Endothelial cell of umbilical vein (primary cell): ENCODE results near the gene SDCCAG8. TPM values are rescaled to one million over a fixed set of nuclear protein-coding genes. Genes with fewer than 3 reads are reported as not detected.
A peak's percentile ranks its signal among the peaks of the same experiment; 100 is the strongest.

Experiments used
- BruUV-seq: library from RNA; stranded (reverse); fragments of 400-500 nt; replicated peaks from 2 replicates; lab custom pipeline; 2021; lab: Mats Ljungman, UMichigan
- CTCF ChIA-PET: fragments of 300-600, 350-600 bp; sonication (Branson Sonifier 250); formaldehyde crosslinking; loops from one replicate; lab custom pipeline; 2021; ENCODE audit warnings: antibody characterized with exemption, inconsistent platforms; lab: Charles Lee
- POLR2A ChIA-PET: fragments of 300-600, 350-600 bp; sonication (Branson Sonifier 250); formaldehyde crosslinking; loops from one replicate; lab custom pipeline; 2021; ENCODE audit warnings: antibody characterized with exemption, inconsistent platforms; lab: Charles Lee
- DNase-seq: peaks from one replicate; pipeline ENCODE4 v3.0.0-alpha.2; 2011; ENCODE audit warnings: low read depth, low spot score
- FAIRE-seq: peaks from 2 replicates; lab custom pipeline; 2011; peaks lifted over from hg19 to GRCh38; lab: Jason Lieb, UNC
- H2AFZ ChIP-seq: 2 replicates; pipeline ENCODE4 v1.6.0; 2012; ENCODE audit warnings: low read depth, low read length, control low read depth, inconsistent platforms
- H3K27ac ChIP-seq: 2 replicates; pipeline ENCODE4 v1.5.1; 2011; ENCODE audit warnings: low read depth, mild to moderate bottlenecking, control low read depth, low read length, moderate library complexity; ENCODE audit not compliant: insufficient read depth
- H3K27me3 ChIP-seq, 2 experiments: 2 replicates each; pipeline versions ENCODE4 v1.6.0 to v1.6.1; 2011; ENCODE audit warnings: low read length in 2 of 2, mixed read lengths in 1 of 2; ENCODE audit not compliant: control insufficient read depth in 2 of 2, insufficient read depth in 2 of 2
- H3K36me3 ChIP-seq, 2 experiments: 2 replicates in 1 of 2; 3 replicates in 1 of 2; pipeline ENCODE4 v1.5.1; 2011; ENCODE audit warnings: low read length in 2 of 2, mild to moderate bottlenecking in 1 of 2, moderate library complexity in 1 of 2; ENCODE audit not compliant: control insufficient read depth in 2 of 2, insufficient read depth in 2 of 2; ENCODE audit errors: extremely low read depth in 1 of 2
- H3K4me1 ChIP-seq: 3 replicates; pipeline ENCODE4 v1.5.1; 2011; ENCODE audit warnings: mild to moderate bottlenecking, low read length; ENCODE audit not compliant: control insufficient read depth, insufficient read depth; ENCODE audit errors: extremely low read depth
- H3K4me2 ChIP-seq: 2 replicates; pipeline ENCODE4 v1.6.1; 2011; ENCODE audit warnings: low read length, control low read depth, mixed read lengths; ENCODE audit not compliant: insufficient read depth
- H3K4me3 ChIP-seq, 3 experiments: fragments of 200-600 bp in 1 of 3; sonication (generic), shearing (Covaris generic) in 1 of 3; replicated peaks in 1 of 3; 2 replicates each; pipeline ENCODE4 v1.5.1; 2011 to 2016; ENCODE audit warnings: control low read depth in 3 of 3, low read length in 3 of 3, mild to moderate bottlenecking in 2 of 3, inconsistent platforms in 1 of 3, low read depth in 1 of 3, moderate library complexity in 1 of 3; ENCODE audit not compliant: insufficient read depth in 1 of 3
- H3K79me2 ChIP-seq: 2 replicates; pipeline ENCODE4 v1.6.0; 2012; ENCODE audit warnings: low read length, inconsistent platforms; ENCODE audit not compliant: control insufficient read depth, insufficient read depth
- H3K9ac ChIP-seq: replicated peaks from 2 replicates; pipeline ENCODE3; 2011; ENCODE audit warnings: low read length, control low read depth; ENCODE audit not compliant: insufficient read depth; ENCODE audit errors: extremely low read depth
- H3K9me1 ChIP-seq: replicated peaks from 3 replicates; pipeline ENCODE4 v1.6.0; 2011; ENCODE audit warnings: mild to moderate bottlenecking, low read length; ENCODE audit not compliant: control insufficient read depth, insufficient read depth; ENCODE audit errors: extremely low read depth
- H3K9me3 ChIP-seq: replicated peaks from 2 replicates; pipeline ENCODE4 v1.5.1; 2012; ENCODE audit warnings: low read length, inconsistent platforms; ENCODE audit not compliant: control insufficient read depth, insufficient read depth
- H4K20me1 ChIP-seq: replicated peaks from 2 replicates; pipeline ENCODE3; 2011; ENCODE audit warnings: mild to moderate bottlenecking, low read length; ENCODE audit not compliant: control insufficient read depth, insufficient read depth; ENCODE audit errors: extremely low read depth
- CTCF ChIP-seq, 2 donors: IDR thresholded peaks; 1 replicate in 1 of 2; 2 replicates in 1 of 2; pipeline ENCODE4 v1.5.1; 2011; ENCODE audit warnings: low read length in 2 of 2, mild to moderate bottlenecking in 2 of 2, moderate library complexity in 2 of 2, control low read depth in 1 of 2, inconsistent platforms in 1 of 2, low read depth in 1 of 2; ENCODE audit not compliant: insufficient read depth in 1 of 2; ENCODE audit errors: extremely low read depth in 1 of 2
- EZH2 ChIP-seq: IDR thresholded peaks from 2 replicates; pipeline ENCODE4 v1.6.1; 2012; ENCODE audit warnings: borderline replicate concordance, low read depth, mild to moderate bottlenecking, moderate library complexity, low read length, inconsistent platforms; ENCODE audit not compliant: severe bottlenecking
- FOS ChIP-seq: IDR thresholded peaks from 2 replicates; pipeline ENCODE4 v1.6.1; 2011; ENCODE audit warnings: mild to moderate bottlenecking, low read length, moderate library complexity, borderline replicate concordance; ENCODE audit not compliant: insufficient read depth
- GATA2 ChIP-seq: IDR thresholded peaks from 2 replicates; pipeline ENCODE4 v1.7.0; 2011; ENCODE audit warnings: low read depth, mild to moderate bottlenecking, moderate library complexity, mixed read lengths, low read length; ENCODE audit not compliant: insufficient read length, insufficient read depth
- JUN ChIP-seq: IDR thresholded peaks from 2 replicates; pipeline ENCODE4 v1.6.1; 2011; ENCODE audit warnings: borderline replicate concordance, low read depth; ENCODE audit not compliant: insufficient read length, insufficient read depth
- POLR2A ChIP-seq: IDR thresholded peaks from 2 replicates; pipeline ENCODE4 v1.6.1; 2012; ENCODE audit warnings: low read depth, mild to moderate bottlenecking, control low read depth, low read length
- POLR2AphosphoS5 ChIP-seq: IDR thresholded peaks from 2 replicates; pipeline ENCODE4 v1.6.1; 2012; ENCODE audit warnings: low read depth, mild to moderate bottlenecking, control low read depth, low read length, moderate library complexity; ENCODE audit not compliant: insufficient read depth
- dilution Hi-C: fragments of 300-500 bp; cut with MboI; formaldehyde crosslinking; loops from one replicate; pipeline ENCODE4 v1.15.0; 2019; ENCODE audit warnings: low sequenced_read_pairs; ENCODE audit not compliant: extremely low pct_ligation_motif_present
- intact Hi-C: fragments of 100-400 bp; cut with micrococcal nuclease; formaldehyde crosslinking; loops from one replicate; pipeline ENCODE4 v1.10.0; 2022
- polyA plus RNA-seq, 4 experiments: library from polyadenylated mRNA; depleted of rRNA in 3 of 4; stranded (reverse) in 3 of 4; unstranded in 1 of 4; fragments of >200 nt; gene quantifications; 2 replicates each; pipeline versions ENCODE4 v1.2.1 to v1.2.3, GENCODE V29; 2011 to 2012; ENCODE audit warnings: missing spikeins in 1 of 4
- total RNA-seq: library from RNA; stranded (reverse); gene quantifications from 2 replicates; pipeline ENCODE4 v1.2.3, GENCODE V29; 2021
- TF ChIP-seq, protein P1 (sequence below): IDR thresholded peaks from 2 replicates; pipeline ENCODE4 v1.6.1; 2011; ENCODE audit not compliant: insufficient read depth, insufficient read length

The SDCCAG8 gene
- total and polyA plus RNA-seq, 2 donors (not counting 3 experiments of a cell fraction or from before 2014, with no cell fraction given): 14.6 to 25.7 TPM

GRCh38 chr1:243229526-243229925 is 26.3 kb upstream of the SDCCAG8 start:
- intact Hi-C loops (no loop called here), dilution Hi-C loops (no loop called here)
- DNase-seq: no peak
- Histone ChIP-seq H3K27me3 (no peaks in the 10 kb centered on the region), H2AFZ (no peak overlapping the region), H3K9me3 (peaks cover 7% of the 10 kb centered on the region), H4K20me1 (peaks cover 24% of the 10 kb centered on the region), H3K4me2 (no peak overlapping the region), H3K4me3 (no peak overlapping the region), H3K27ac (no peak overlapping the region), H3K4me1 (peaks cover 4% of the 10 kb centered on the region), H3K9me1 (no peaks in the 10 kb centered on the region), H3K36me3 (no peaks in the 10 kb centered on the region), H3K79me2 (peaks cover 97% of the 10 kb centered on the region), H3K9ac (no peak overlapping the region)
- no peak for TF ChIP-seq JUN
- TF ChIP-seq, protein P1, sequence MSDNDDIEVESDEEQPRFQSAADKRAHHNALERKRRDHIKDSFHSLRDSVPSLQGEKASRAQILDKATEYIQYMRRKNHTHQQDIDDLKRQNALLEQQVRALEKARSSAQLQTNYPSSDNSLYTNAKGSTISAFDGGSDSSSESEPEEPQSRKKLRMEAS: no peak
- no peak for TF ChIP-seq EZH2
- TF ChIP-seq CTCF (IDR thresholded peaks at IDR 0.05; ENCODE audit: extremely low read depth in 1 of 2, insufficient read depth in 1 of 2, low read depth in 1 of 2, low read length in 2 of 2): no peak
- no peak for TF ChIP-seq FOS
- no TSS peak for BruUV-seq
- ChIA-PET CTCF (interaction anchor here (1.0 kb wide), 1 partner anchor 25 kb away, joined by 3 read pairs; no protein-coding TSS in a partner anchor), POLR2A (interaction anchor here (0.6 kb wide), 1 partner anchor 17 kb away, joined by 3 read pairs; no protein-coding TSS in a partner anchor)
- no peak for FAIRE-seq

- Histone ChIP-seq H3K9ac (no peak overlapping the region), H4K20me1 (peaks cover 28% of the 10 kb centered on the region), H2AFZ (no peak overlapping the region), H3K9me1 (no peaks in the 10 kb centered on the region), H3K36me3 (no peaks in the 10 kb centered on the region), H3K9me3 (peaks cover 7% of the 10 kb centered on the region), H3K27ac (no peak overlapping the region), H3K4me2 (no peak overlapping the region), H3K4me1 (peaks cover 17% of the 10 kb centered on the region), H3K27me3 (no peaks in the 10 kb centered on the region), H3K4me3 (no peak overlapping the region), H3K79me2 (peaks cover 98% of the 10 kb centered on the region)
- BruUV-seq: no TSS peak
- dilution Hi-C loops (no loop called here), intact Hi-C loops (no loop called here)
- POLR2A ChIA-PET: no interaction called here
- DNase-seq (peak; percentile 33), FAIRE-seq (no peak)
- CTCF ChIA-PET: no interaction called here
- TF ChIP-seq POLR2A: no peak
- TF ChIP-seq CTCF (IDR thresholded peaks at IDR 0.05; ENCODE audit: extremely low read depth in 1 of 2, insufficient read depth in 1 of 2, low read depth in 1 of 2, low read length in 2 of 2): no peak
- no peak for TF ChIP-seq EZH2
- no peak for TF ChIP-seq POLR2AphosphoS5
- no peak for TF ChIP-seq FOS
- TF ChIP-seq, protein P1: no peak
- TF ChIP-seq GATA2: no peak
These were observed 24.9 kb upstream of the SDCCAG8 start for GRCh38 chr1:243230914-243231313.
